HG03135 (cell line): Measurements from ENCODE around the gene TSHZ2.

Source experiments
- ATAC-seq: cut with Tn5 transposase; IDR thresholded peaks from one replicate; pipeline ENCODE4 v1.9.1; 2021; ENCODE audit warnings: mild to moderate bottlenecking, moderate library complexity; ENCODE audit not compliant: unreplicated experiment

The TSHZ2 gene

GRCh38 chr20:53055367-53056067 is 83.4 kb downstream of the TSHZ2 start:
- ATAC-seq, result no peak

DNA sequence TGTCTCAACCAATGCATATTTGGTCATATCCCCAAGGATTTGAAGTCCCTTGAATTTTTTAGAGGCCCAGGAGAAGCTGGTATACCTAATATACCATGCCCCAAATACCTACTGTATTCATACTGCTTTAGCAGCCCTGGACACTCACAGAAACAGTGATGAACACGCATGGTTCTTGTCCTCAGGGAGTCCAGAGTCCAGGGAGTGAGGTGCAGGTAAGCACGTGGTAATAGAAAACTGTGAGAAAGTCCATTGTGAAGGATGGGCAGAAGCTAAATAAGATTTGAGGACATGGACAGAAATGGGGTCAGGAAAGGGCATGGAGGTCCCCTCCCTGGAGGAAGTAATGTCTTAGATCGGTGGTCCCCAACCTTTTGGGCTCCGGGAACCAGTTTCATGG is 85.4 kb downstream of the TSHZ2 start:
- ATAC-seq, result no peak

GRCh38 chr20:53059848-53060247 is 87.7 kb downstream of the TSHZ2 start:
- no peak for ATAC-seq

GRCh38 chr20:53061192-53062108 is 89.3 kb downstream of the TSHZ2 start:
- ATAC-seq, result no peak

- no peak for ATAC-seq
Observed at GRCh38 chr20:53064935-53065334, 92.8 kb downstream of the TSHZ2 start.

GRCh38 chr20:53068241-53068640 is 96.1 kb downstream of the TSHZ2 start:
- ATAC-seq, result no peak

DNA sequence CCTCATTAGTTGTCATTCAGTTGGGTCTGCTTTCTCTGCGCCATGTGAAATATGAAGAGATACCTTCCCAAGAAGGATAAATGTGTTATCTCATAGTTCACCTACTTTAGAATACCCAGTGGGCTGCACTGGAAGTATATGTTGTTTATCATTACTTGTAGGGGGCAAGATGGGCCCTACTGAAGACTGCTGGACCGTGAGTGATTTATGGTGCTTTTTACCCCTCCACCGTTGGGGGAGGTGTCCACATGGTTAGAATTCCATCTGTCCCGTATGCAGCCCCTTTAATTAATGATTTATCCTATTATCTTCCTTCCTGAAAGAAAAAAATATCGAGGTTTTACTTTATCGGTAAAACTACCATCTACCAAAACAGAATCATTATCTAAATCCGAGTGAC is 97.0 kb downstream of the TSHZ2 start:
- ATAC-seq, result no peak

- no peak for ATAC-seq
Observed at GRCh38 chr20:53070224-53070623, 98.1 kb downstream of the TSHZ2 start.

DNA sequence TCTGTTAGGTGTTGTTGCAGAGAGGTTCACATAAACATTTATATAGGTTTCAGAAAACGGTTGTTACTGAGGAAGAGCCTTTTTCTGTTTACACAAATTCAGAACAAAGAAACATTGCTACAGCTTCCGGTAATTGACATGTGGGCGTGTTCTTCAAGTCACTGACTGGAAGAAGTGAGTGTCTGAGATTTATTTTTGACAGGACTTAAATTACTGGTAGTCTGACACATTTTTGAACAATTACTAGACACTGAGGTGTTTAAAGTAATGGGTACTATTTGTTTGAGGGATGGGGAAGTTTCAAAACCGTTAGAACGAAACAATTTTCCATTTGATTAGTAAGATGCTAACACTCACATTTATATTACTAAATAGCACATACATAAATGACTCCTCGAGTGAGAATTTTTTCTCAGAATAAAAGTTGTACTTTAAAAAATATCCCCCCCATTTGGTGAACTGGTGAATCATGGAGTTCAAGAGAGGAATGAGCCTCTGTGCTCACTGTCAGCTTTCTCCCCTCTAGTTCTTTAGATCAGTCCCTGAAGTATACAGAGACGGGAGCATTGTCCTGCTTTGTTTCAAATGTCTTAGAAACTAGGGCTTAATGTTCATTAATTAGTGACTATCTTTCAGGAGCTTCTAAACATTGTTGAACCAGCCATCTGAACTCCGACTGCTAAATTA is 98.7 kb downstream of the TSHZ2 start:
- ATAC-seq, result no peak

DNA sequence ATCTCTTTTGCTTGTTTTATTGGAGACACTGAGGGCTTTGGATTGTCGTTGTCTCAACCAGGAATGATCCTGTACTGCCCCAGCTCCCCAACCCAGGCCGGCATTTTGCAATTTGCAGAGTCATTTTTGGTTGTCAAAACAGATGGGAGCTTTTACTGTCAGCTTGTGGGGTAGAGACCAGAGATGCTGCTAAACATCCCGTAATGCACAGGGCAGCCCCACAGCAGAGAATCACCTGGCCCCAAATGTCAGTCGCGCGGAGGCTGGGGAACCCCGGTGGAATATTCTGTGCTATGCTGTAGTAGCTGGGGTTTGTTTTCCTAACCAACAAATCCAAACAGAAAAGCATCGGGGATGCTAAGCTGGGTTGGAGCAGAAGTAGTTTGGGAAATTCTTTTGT is 99.7 kb downstream of the TSHZ2 start:
- ATAC-seq, result no peak

DNA sequence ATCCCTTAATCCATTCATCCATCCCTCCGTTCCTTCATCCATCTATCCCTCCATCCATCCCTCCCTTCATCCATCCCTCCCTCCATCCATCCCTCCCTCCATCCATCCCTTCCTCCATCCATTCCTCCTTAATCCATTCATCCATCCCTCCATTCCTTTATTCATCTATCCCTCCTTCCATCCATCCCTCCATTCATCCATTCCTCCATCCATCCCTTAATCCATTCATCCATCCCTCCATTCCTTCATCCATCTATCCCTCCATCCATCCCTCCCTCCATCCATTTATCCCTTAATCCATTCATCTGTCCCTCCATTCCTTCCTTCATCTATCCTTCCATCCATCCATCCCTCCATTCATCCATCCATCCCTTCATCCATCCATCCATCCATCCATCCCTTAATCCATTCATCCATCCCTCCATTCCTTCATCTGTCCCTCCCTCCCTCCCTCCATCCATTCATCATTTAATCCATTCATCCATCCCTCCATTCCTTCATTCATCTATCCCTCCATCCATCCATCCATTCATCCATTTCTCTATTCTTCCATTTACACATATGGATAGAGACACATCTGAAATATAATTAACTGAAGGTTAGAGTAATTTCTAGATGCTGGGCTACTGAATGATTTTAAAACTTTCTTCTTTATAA is 100.9 kb downstream of the TSHZ2 start:
- ATAC-seq, result no peak

- ATAC-seq, result no peak
Observed at GRCh38 chr20:53073636-53074415, 101.7 kb downstream of the TSHZ2 start.

- ATAC-seq, result no peak
Observed at GRCh38 chr20:53074811-53075314, 102.7 kb downstream of the TSHZ2 start.

GRCh38 chr20:53076668-53077067 is 104.5 kb downstream of the TSHZ2 start:
- no peak for ATAC-seq

DNA sequence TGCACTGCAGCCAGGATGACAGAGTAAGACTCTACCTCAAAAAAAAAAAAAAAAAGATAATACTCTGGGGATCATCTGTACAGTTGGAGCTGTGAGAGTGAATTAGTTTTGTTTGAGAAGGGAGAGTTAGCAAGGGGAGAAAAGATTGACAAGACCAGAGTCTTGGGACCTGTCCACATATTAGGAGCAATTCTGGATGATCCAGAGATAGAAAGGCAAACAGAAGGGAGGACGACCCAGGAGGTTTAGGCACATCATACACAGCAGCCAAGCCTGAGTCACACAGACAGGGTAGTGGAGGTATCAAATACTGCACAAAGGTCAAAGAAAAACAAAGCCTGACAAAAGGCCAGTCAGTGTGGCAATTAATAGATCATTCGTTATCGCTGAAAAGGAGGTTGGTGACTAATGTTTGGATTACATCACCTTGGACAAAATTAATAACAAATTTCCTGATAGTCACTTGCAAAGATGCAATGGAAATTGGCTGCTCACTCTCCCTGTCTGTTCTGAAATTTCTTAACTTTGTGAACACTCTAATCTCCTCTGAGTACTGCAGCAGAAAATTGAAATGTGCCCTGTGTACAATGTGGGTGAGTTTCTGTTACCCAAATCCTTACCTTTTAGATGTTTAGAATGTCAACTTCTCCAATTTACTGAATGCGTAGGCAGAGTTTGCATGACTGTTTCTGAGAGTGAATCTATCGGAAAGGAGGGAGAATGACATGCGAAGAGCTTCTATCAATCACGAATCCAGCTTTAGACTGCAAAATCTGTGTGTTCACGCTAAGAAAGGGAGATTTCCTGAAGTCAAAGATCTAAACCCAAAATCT is 105.4 kb downstream of the TSHZ2 start:
- no peak for ATAC-seq

DNA sequence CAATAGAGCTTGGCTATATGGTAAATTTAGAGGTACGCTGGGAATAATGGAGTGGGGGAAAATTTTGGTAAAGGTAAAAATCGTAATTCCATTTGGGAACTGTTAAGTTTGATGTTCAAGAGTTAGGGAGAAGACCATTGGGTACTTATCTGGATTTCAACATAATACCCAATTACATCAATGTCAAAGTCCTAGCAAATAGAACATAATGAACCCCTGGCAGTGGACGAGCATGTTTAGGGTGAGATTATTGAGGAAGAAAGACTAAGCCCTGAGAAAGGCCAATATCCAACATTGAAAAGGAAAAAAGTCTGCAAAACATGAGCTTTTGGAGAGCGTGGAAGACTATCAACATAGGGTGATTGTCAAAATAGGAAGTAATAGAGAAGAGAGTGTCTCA is 106.6 kb downstream of the TSHZ2 start:
- ATAC-seq, result no peak

DNA sequence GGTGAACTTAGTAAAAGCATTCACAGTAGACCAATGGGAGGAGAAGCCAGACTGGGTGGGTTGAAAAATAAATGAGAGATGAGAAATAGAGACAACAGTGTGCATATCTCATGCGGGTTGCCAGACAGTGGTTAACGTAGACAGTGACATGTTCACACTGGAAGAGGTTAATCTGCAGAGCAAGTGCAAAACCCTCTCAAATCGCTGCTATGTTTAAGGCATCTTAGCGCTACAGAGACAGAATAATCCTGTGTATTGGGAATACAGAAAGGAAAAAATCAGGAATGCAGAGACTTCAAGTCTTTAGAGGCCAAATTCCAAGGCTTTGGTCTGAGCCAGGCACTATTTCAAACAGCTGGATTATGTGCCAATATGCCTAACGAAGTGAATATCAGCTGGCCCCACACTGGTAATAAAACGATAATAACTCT is 107.1 kb downstream of the TSHZ2 start:
- ATAC-seq, result no peak

DNA sequence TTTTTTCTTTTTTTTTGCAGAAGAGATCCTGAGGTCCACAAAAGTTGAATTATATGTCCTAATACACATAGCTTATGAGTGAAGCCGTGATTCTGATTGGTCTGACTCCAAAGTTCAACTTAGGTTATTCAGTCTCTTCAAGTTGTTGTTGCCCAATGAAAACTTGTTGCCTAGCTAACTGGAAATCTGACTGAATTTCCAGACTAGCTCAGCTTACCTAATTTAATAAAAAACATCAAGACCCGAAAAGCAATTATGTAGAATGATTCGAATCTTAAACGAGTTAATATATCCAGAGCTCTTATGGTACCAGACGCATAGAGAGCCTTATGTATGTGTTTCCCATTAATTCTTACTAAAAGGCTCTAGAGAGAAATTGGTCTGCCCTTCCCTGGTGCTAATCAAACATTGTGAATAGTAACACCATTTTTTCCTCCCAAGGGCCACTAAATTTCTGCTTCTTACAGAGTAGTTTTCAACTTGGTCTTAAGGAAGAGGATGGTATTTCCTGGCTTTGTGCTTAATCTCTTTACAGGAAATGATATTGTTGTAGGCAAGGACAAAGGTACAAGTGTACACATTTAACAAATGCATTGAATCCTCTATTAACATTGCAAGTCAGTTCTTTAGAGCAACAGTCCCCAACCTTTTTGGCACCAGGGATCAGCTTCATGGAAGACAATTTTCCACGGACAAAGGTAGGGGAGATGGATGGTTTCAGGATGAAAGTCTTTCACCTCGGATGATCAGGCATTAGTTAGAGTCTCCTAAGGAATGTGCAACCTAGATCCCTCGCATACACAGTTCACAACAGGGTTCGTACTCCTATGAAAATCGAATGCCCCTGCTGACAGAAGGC is 107.9 kb downstream of the TSHZ2 start:
- no peak for ATAC-seq

- ATAC-seq, result no peak
Observed at GRCh38 chr20:53080687-53080962, 108.5 kb downstream of the TSHZ2 start.
